Cardiac septum (tissue), 1 donor: ENCODE data around the gene TBC1D13. TPM values are rescaled to one million over a fixed set of nuclear protein-coding genes. Genes with fewer than 3 reads are reported as not detected.
"Not testable (repeated sequence)": the region's sequence is repeated elsewhere in the genome, so short reads cannot be mapped to it uniquely, and the experiment has no call there.

Source experiments
- DNase-seq: peaks from one replicate; pipeline ENCODE4 v3.0.0-alpha.2; 2020; ENCODE audit warnings: low spot score
- intact Hi-C: fragments of 100-400 bp; cut with DNase I; formaldehyde crosslinking; loops from one replicate; pipeline ENCODE4 v1.14.0; 2022
- total RNA-seq: library from RNA; stranded (reverse); fragmentation: NEBNext Ultra II Directional; extraction: Animal tissue kit (Norgen Biotek cat#: 25700); gene quantifications from one replicate; pipeline ENCODE4 v1.2.1, GENCODE V29; 2021
- donor health status: DM: no; HTN: no; CAD: no.

TBC1D13 gene
- total RNA-seq, 1 donor from 2014 or later: 15.7 TPM

GRCh38 chr9:128781187-128782070 lies 5.6 kb upstream of the TBC1D13 start:
- intact Hi-C loops: no loop called here
- DNase-seq: no peak

- no peak for DNase-seq
- intact Hi-C loops: no loop called here
These were observed 4.4 kb upstream of the TBC1D13 start for GRCh38 chr9:128782669-128783068.

- no peak for DNase-seq
- intact Hi-C loops: no loop called here
These were observed 1.6 kb upstream of the TBC1D13 start for GRCh38 chr9:128785427-128785826.

GRCh38 chr9:128787659-128788058 lies 606 bp downstream of the TBC1D13 start:
- DNase-seq: no peak

GRCh38 chr9:128788445-128788844 lies 1.4 kb downstream of the TBC1D13 start:
- intact Hi-C loops: no loop called here
- no peak for DNase-seq

More at GRCh38 chr9:128787659-128788058, 606 bp downstream of the TBC1D13 start:
- intact Hi-C loops: loop anchor here (1.0 kb wide), 2 partner anchors 16 to 31 kb away; partner anchors contain the start of genes ENDOG and ZER1

- intact Hi-C loops: no loop called here
- DNase-seq: no peak
These were observed 3.5 kb downstream of the TBC1D13 start for GRCh38 chr9:128790536-128790935.

GRCh38 chr9:128792134-128792533 lies 5.1 kb downstream of the TBC1D13 start:
- no peak for DNase-seq
- intact Hi-C loops: no loop called here

- no peak for DNase-seq
- intact Hi-C loops: no loop called here
These were observed 6.1 kb downstream of the TBC1D13 start for GRCh38 chr9:128792978-128793686.

- DNase-seq: not testable (repeated sequence)
These were observed 7.9 kb downstream of the TBC1D13 start for GRCh38 chr9:128794961-128795360.

GRCh38 chr9:128798896-128799295 lies 11.8 kb downstream of the TBC1D13 start:
- intact Hi-C loops: no loop called here
- no peak for DNase-seq

More at GRCh38 chr9:128794961-128795360, 7.9 kb downstream of the TBC1D13 start:
- intact Hi-C loops: not testable (repeated sequence)

- intact Hi-C loops: no loop called here
- no peak for DNase-seq
These were observed 13.0 kb downstream of the TBC1D13 start for GRCh38 chr9:128800061-128800460.

GRCh38 chr9:128802482-128802881 lies 15.4 kb downstream of the TBC1D13 start:
- DNase-seq: no peak
- intact Hi-C loops: no loop called here

- intact Hi-C loops: no loop called here
- no peak for DNase-seq
These were observed 18.6 kb downstream of the TBC1D13 start for GRCh38 chr9:128805661-128806060.

- no peak for DNase-seq
- intact Hi-C loops: no loop called here
These were observed 20.8 kb downstream of the TBC1D13 start for GRCh38 chr9:128807827-128808226.

GRCh38 chr9:128808543-128808942 lies 21.5 kb downstream of the TBC1D13 start:
- no peak for DNase-seq

GRCh38 chr9:128809036-128809599 lies 22.1 kb downstream of the TBC1D13 start:
- DNase-seq: no peak
- intact Hi-C loops: no loop called here

More at GRCh38 chr9:128808543-128808942, 21.5 kb downstream of the TBC1D13 start:
- intact Hi-C loops: no loop called here

GRCh38 chr9:128809831-128810230 lies 22.8 kb downstream of the TBC1D13 start:
- intact Hi-C loops: no loop called here
- no peak for DNase-seq

- DNase-seq: no peak
- intact Hi-C loops: no loop called here
These were observed 23.8 kb downstream of the TBC1D13 start for GRCh38 chr9:128810873-128811272.

- DNase-seq: peak; percentile 99
- intact Hi-C loops: loop anchor here (1.0 to 5.0 kb wide), 2 partner anchors 31 to 116 kb away; partner anchors contain the start of genes PKN3 and TBC1D13
These were observed 31.2 kb downstream of the TBC1D13 start, which contains the start of gene ENDOG for GRCh38 chr9:128818099-128818838. ENDOG (plus strand) TSS chr9:128818500; CDS start chr9:128818685, 185 bp downstream.
